ENCODE results near the gene OAS3.

Gene OAS3

GRCh38 chr12:113002676-113003075 is 64.4 kb downstream of the OAS3 start:
- no peak for TF ChIP-seq ZNF384 (IDR thresholded peaks at IDR 0.05)
- TF ChIP-seq TARDBP (IDR thresholded peaks at IDR 0.05): no peak
- no peak for TF ChIP-seq SUZ12 (IDR thresholded peaks at IDR 0.05)
- no peak for TF ChIP-seq L3MBTL2 (conservative IDR thresholded peaks at IDR 0.05)
- no peak for TF ChIP-seq FOXA1 (IDR thresholded peaks at IDR 0.05)
- no peak for TF ChIP-seq ARNT (IDR thresholded peaks at IDR 0.05)
- TF ChIP-seq CTBP1 (IDR thresholded peaks at IDR 0.05; ENCODE audit: borderline replicate concordance): no peak
- TF ChIP-seq NFRKB (IDR thresholded peaks at IDR 0.05): no peak
- DNase-seq (ENCODE audit: extremely low spot score): no peak
- ChIA-PET CTCF (no interaction called here), POLR2A (no interaction called here)

DNA sequence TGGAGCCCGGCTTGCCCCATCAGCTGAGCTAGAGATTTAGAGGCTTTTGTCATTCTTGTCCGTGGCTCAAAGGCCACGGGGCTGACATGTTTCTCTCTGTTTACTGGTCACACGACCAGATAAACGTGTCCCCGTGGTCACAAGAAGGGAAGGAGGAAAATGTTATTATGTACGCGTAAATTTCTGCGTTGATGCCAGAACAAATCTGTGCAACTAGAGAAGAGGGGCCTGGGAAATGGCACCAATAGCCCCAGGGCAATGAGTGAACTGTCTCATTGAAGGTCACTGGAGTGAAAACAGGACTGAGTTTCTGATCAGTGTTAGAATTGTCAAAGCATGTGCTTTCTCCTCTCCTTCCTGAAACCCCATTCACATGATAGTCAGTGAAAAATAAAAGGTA is 65.4 kb downstream of the OAS3 start:
- TF ChIP-seq HDGF (IDR thresholded peaks at IDR 0.05; ENCODE audit: borderline replicate concordance) (no peak), FOXM1 (IDR thresholded peaks at IDR 0.05; ENCODE audit: borderline replicate concordance) (no peak), LEF1 (IDR thresholded peaks at IDR 0.05; ENCODE audit: borderline replicate concordance) (no peak), FOXK2 (IDR thresholded peaks at IDR 0.05) (no peak), NFRKB (IDR thresholded peaks at IDR 0.05) (no peak), FOXA1 (IDR thresholded peaks at IDR 0.05) (no peak), SP1 (IDR thresholded peaks at IDR 0.05) (no peak)
- TF ChIP-seq, protein P1, sequence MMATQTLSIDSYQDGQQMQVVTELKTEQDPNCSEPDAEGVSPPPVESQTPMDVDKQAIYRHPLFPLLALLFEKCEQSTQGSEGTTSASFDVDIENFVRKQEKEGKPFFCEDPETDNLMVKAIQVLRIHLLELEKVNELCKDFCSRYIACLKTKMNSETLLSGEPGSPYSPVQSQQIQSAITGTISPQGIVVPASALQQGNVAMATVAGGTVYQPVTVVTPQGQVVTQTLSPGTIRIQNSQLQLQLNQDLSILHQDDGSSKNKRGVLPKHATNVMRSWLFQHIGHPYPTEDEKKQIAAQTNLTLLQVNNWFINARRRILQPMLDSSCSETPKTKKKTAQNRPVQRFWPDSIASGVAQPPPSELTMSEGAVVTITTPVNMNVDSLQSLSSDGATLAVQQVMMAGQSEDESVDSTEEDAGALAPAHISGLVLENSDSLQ (IDR thresholded peaks at IDR 0.05): no peak
- DNase-seq (ENCODE audit: extremely low spot score): no peak
- ChIA-PET CTCF (no interaction called here), POLR2A (no interaction called here)

DNA sequence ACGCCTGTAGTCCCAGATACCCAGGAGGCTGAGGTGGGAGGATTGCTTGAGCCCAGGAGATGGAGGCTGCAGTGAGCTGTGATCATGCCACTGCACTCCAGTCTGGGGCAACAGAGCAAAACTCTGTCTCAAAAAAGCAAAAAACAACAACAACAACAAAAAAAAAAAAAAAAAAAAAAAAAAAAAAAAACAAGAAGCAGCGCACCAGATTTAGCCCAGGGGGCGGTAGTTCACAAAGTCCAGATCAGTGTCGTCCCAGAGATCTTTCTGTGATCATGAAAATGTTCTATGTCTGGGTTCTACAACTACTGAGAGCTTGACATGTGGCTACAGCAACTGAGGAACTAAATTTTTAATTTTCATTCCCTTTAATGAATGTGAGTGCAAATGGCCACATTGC is 67.5 kb downstream of the OAS3 start:
- DNase-seq (ENCODE audit: extremely low spot score): no peak

DNA sequence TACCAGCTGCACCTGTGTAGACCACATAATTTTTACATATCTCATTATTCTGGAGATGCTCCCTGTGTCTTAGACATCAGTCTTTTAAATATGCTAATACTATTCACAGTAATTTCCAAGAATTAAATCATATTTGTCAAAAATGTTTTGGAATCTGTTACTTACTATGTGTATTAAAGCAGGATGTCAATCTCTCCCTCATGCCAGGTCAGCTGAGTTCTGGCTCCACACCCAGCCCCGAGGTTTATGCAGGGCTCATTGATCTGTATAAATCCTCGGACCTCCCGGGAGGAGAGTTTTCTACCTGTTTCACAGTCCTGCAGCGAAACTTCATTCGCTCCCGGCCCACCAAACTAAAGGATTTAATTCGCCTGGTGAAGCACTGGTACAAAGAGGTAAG is 67.9 kb downstream of the OAS3 start:
- TF ChIP-seq TARDBP (IDR thresholded peaks at IDR 0.05): no peak
- TF ChIP-seq, protein P1 (IDR thresholded peaks at IDR 0.05): no peak
- TF ChIP-seq SP1 (IDR thresholded peaks at IDR 0.05): no peak
- no peak for TF ChIP-seq L3MBTL2 (conservative IDR thresholded peaks at IDR 0.05)
- TF ChIP-seq ELF4 (IDR thresholded peaks at IDR 0.05): no peak
- no peak for TF ChIP-seq ARNT (IDR thresholded peaks at IDR 0.05)
- TF ChIP-seq ZNF384 (IDR thresholded peaks at IDR 0.05): no peak
- TF ChIP-seq FOXM1 (IDR thresholded peaks at IDR 0.05; ENCODE audit: borderline replicate concordance): no peak
- TF ChIP-seq CTBP1 (IDR thresholded peaks at IDR 0.05; ENCODE audit: borderline replicate concordance): no peak
- ChIA-PET CTCF (interaction anchor here (0.6 to 2.2 kb wide), 4 partner anchors 13 to 477 kb away, joined by 3 to 11 read pairs (median 6); no protein-coding TSS in a partner anchor), POLR2A (no interaction called here)
- no peak for DNase-seq (ENCODE audit: extremely low spot score)

More for the DNA sequence above, 67.5 kb downstream of the OAS3 start:
- no peak for TF ChIP-seq LEF1 (IDR thresholded peaks at IDR 0.05; ENCODE audit: borderline replicate concordance)
- peak; percentile 92 for TF ChIP-seq ZNF384 (IDR thresholded peaks at IDR 0.05)
- no peak for TF ChIP-seq HDGF (IDR thresholded peaks at IDR 0.05; ENCODE audit: borderline replicate concordance)
- POLR2A ChIA-PET: no interaction called here
- CTCF ChIA-PET: interaction anchor here (0.6 to 2.2 kb wide), 4 partner anchors 12 to 477 kb away, joined by 3 to 11 read pairs (median 6); no protein-coding TSS in a partner anchor

GRCh38 chr12:113006641-113007040 is 68.4 kb downstream of the OAS3 start:
- TF ChIP-seq HDGF (IDR thresholded peaks at IDR 0.05; ENCODE audit: borderline replicate concordance): no peak
- TF ChIP-seq FOXM1 (IDR thresholded peaks at IDR 0.05; ENCODE audit: borderline replicate concordance): no peak
- TF ChIP-seq L3MBTL2 (conservative IDR thresholded peaks at IDR 0.05): no peak
- ChIA-PET POLR2A (no interaction called here), CTCF (interaction anchor here (0.8 to 2.2 kb wide), 2 partner anchors 13 to 42 kb away, joined by 3 to 11 read pairs; no protein-coding TSS in a partner anchor)
- no peak for DNase-seq (ENCODE audit: extremely low spot score)

DNA sequence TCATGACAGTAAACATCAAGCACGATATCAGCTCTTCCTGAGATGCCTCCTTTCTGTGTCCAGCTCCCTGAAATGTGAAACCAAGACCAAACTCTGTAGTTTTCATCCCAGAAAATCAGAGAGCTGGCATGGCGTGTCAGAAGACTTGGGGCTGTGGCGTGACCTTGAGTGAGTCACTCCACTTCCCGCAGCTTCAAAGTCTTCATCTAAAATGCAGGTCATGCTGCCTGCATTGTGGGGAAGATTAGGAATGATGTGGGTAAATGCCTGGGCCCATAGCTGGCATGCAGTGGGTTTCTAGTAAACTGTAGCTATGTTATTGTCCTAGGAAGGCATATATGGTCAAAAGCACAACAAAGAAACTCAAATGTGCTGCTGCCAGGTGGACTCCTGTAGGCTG is 68.9 kb downstream of the OAS3 start:
- DNase-seq (ENCODE audit: extremely low spot score): no peak
- POLR2A ChIA-PET: no interaction called here
- no peak for TF ChIP-seq HDGF (IDR thresholded peaks at IDR 0.05; ENCODE audit: borderline replicate concordance)
- TF ChIP-seq SUZ12 (IDR thresholded peaks at IDR 0.05): no peak
- no peak for TF ChIP-seq FOXA1 (IDR thresholded peaks at IDR 0.05)
- no peak for TF ChIP-seq ARNT (IDR thresholded peaks at IDR 0.05)
- TF ChIP-seq SP1 (IDR thresholded peaks at IDR 0.05): no peak
- CTCF ChIA-PET: interaction anchor here (0.8 to 2.2 kb wide), 3 partner anchors 14 to 91 kb away, joined by 3 to 11 read pairs (median 3); no protein-coding TSS in a partner anchor

DNA sequence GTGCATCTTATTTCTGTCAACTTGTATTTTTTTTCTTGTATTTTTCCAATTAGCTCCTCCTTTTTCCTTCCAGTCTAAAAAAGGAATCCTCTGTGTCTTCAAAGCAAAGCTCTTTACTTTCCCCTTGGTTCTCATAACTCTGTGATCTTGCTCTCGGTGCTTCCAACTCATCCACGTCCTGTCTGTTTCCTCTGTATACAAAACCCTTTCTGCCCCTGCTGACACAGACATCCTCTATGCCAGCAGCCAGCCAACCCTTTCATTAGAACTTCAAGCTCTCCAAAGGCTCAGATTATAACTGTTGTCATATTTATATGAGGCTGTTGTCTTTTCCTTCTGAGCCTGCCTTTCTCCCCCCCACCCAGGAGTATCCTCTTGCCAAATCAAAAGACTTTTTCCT is 72.4 kb downstream of the OAS3 start:
- CTCF ChIA-PET: interaction anchor here (0.5 kb wide), 1 partner anchor 38 kb away, joined by 3 read pairs; no protein-coding TSS in a partner anchor
- POLR2A ChIA-PET: no interaction called here
- no peak for DNase-seq (ENCODE audit: extremely low spot score)
- TF ChIP-seq L3MBTL2 (conservative IDR thresholded peaks at IDR 0.05) (no peak), FOXK2 (IDR thresholded peaks at IDR 0.05) (no peak), FOXA1 (IDR thresholded peaks at IDR 0.05) (no peak), SP1 (IDR thresholded peaks at IDR 0.05) (no peak), LEF1 (IDR thresholded peaks at IDR 0.05; ENCODE audit: borderline replicate concordance) (no peak), SUZ12 (IDR thresholded peaks at IDR 0.05) (no peak), ARNT (IDR thresholded peaks at IDR 0.05) (no peak), NFRKB (IDR thresholded peaks at IDR 0.05) (no peak), ELF4 (IDR thresholded peaks at IDR 0.05) (no peak), ZNF384 (IDR thresholded peaks at IDR 0.05) (no peak), CTBP1 (IDR thresholded peaks at IDR 0.05; ENCODE audit: borderline replicate concordance) (no peak), TARDBP (IDR thresholded peaks at IDR 0.05) (no peak), HDGF (IDR thresholded peaks at IDR 0.05; ENCODE audit: borderline replicate concordance) (no peak), BHLHE40 (IDR thresholded peaks at IDR 0.05; ENCODE audit: borderline replicate concordance) (no peak), FOXM1 (IDR thresholded peaks at IDR 0.05; ENCODE audit: borderline replicate concordance) (no peak)
- TF ChIP-seq, protein P1 (IDR thresholded peaks at IDR 0.05): no peak

Data from HEK293T (cell line).